CD4-positive, alpha-beta T cell (primary cell): ENCODE measurements around the gene TIMM44. TPM values are rescaled to one million over a fixed set of nuclear protein-coding genes. Genes with fewer than 3 reads are reported as not detected.
"Not testable (repeated sequence)": the region's sequence is repeated elsewhere in the genome, so short reads cannot be mapped to it uniquely, and the experiment has no call there.

Experiments used
- ATAC-seq: fragments of 200-7000 bp; cut with Tn5 transposase; one replicate; pipeline ENCODE4 v1.10.0; 2022; ENCODE audit warnings: mild to moderate bottlenecking; ENCODE audit not compliant: poor library complexity
- CTCF ChIA-PET: fragments of 350-600 bp; sonication (Branson Sonifier 250); formaldehyde crosslinking; loops from one replicate; lab custom pipeline; 2021; ENCODE audit warnings: antibody characterized with exemption, inconsistent platforms; lab: Charles Lee
- POLR2A ChIA-PET: fragments of 350-600 bp; sonication (Branson Sonifier 250); formaldehyde crosslinking; loops from one replicate; lab custom pipeline; 2021; ENCODE audit warnings: antibody characterized with exemption, inconsistent platforms; lab: Charles Lee
- DNase-seq, 14 experiments: peaks; one replicate each; pipeline ENCODE4 v3.0.0-alpha.2; 2013 to 2020; ENCODE audit warnings: mixed read lengths in 2 of 14
- H3K27ac ChIP-seq, 2 donors: one replicate each; pipeline versions ENCODE4 v1.5.1 to v1.7.0; 2013; ENCODE audit warnings: low read length in 2 of 2, low read depth in 1 of 2, mild to moderate bottlenecking in 1 of 2
- H3K27me3 ChIP-seq, 2 experiments: 1 replicate in 1 of 2; 2 replicates in 1 of 2; pipeline versions ENCODE4 v1.6.1 to v1.7.0; 2013; ENCODE audit warnings: low read length in 2 of 2, control low read depth in 1 of 2, mild to moderate bottlenecking in 1 of 2, moderate library complexity in 1 of 2; ENCODE audit not compliant: insufficient read depth in 2 of 2, control insufficient read depth in 1 of 2
- H3K36me3 ChIP-seq: one replicate; pipeline ENCODE4 v1.6.1; 2013; ENCODE audit warnings: low read length, control low read depth; ENCODE audit not compliant: insufficient read depth
- H3K4me1 ChIP-seq: one replicate; pipeline ENCODE4 v1.6.1; 2013; ENCODE audit warnings: low read length, control low read depth; ENCODE audit not compliant: insufficient read depth
- H3K4me3 ChIP-seq: one replicate; pipeline ENCODE4 v1.5.1; 2013; ENCODE audit warnings: mild to moderate bottlenecking, low read length, moderate library complexity
- H3K9me3 ChIP-seq, 2 experiments: 1 replicate in 1 of 2; 2 replicates in 1 of 2; pipeline versions ENCODE4 v1.6.1 to v1.7.0; 2013; ENCODE audit warnings: low read length in 2 of 2, mild to moderate bottlenecking in 2 of 2, control low read depth in 1 of 2, moderate library complexity in 1 of 2; ENCODE audit not compliant: control insufficient read depth in 1 of 2, insufficient read depth in 1 of 2
- H3K27ac Mint-ChIP-seq: one replicate; pipeline ENCODE4 v1.8.0; 2020; ENCODE audit warnings: mixed read lengths
- H3K27me3 Mint-ChIP-seq: one replicate; pipeline ENCODE4 v1.8.0; 2021; ENCODE audit warnings: mixed read lengths
- H3K36me3 Mint-ChIP-seq: one replicate; pipeline ENCODE4 v1.8.0; 2021; ENCODE audit warnings: low read depth, mixed read lengths
- H3K4me1 Mint-ChIP-seq: one replicate; pipeline ENCODE4 v1.8.0; 2021; ENCODE audit warnings: low read depth, mixed read lengths
- H3K4me3 Mint-ChIP-seq: one replicate; pipeline ENCODE4 v1.8.0; 2020; ENCODE audit warnings: mild to moderate bottlenecking, mixed read lengths
- H3K9me3 Mint-ChIP-seq: one replicate; pipeline ENCODE4 v1.8.0; 2020; ENCODE audit warnings: mixed read lengths
- intact Hi-C, 2 experiments: fragments of 100-400 bp; cut with DNase I in 1 of 2; cut with micrococcal nuclease in 1 of 2; formaldehyde crosslinking; loops; one replicate each; pipeline versions ENCODE4 v1.15.1 to v1.9.0; 2023 to 2025; cut with DNase I, micrococcal nuclease
- total RNA-seq, 174 experiments: library from RNA in 2 of 174; stranded (reverse) in 2 of 174; gene quantifications; one replicate each; pipeline ENCODE4 v1.2.3 and lab custom pipeline; 2021 to 2026
- TF ChIP-seq, protein P1 (sequence below): fragments of 200-600 bp; IDR thresholded peaks from one replicate; pipeline ENCODE4 v1.8.0; 2022; ENCODE audit warnings: antibody characterized with exemption, mild to moderate bottlenecking

Gene TIMM44
- total RNA-seq, 2 experiments from 2014 or later = 83.9 to 85.0 TPM

DNA sequence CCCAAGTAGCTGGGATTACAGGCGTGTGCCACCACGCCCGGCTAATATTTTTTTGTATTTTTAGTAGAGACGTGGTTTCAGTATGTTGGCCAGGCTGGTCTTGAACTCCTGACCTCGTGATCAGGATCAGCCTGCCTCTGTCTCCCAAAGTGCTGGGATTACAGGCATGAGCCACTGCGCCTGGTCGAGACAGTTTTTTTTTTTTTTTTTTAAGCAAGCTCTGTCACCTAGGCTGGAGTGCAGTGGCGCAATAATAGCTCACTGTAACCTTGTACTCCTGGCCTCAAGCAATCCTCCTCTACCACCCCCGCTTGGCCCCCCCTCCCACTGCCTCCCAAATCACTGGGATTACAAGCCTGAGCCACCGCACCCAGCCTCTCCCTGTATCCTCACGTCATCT, 46.2 kb downstream of the TIMM44 start:
- Histone ChIP-seq H3K4me1 (no peaks in the 10 kb centered on the region), H3K27ac (no peak overlapping the region), H3K9me3 (peaks cover 0 to 5% of the 10 kb centered on the region in 2 experiments), H3K36me3 (no peaks in the 10 kb centered on the region), H3K27me3 (peaks cover 12 to 13% of the 10 kb centered on the region in 2 experiments), H3K4me3 (no peak overlapping the region)
- ChIA-PET CTCF (interaction anchor here (1.1 kb wide), 1 partner anchor 28 kb away, joined by 4 read pairs; no protein-coding TSS in a partner anchor), POLR2A (no interaction called here)
- H3K4me3 Mint-ChIP-seq = no peak overlapping the region
- TF ChIP-seq, protein P1, sequence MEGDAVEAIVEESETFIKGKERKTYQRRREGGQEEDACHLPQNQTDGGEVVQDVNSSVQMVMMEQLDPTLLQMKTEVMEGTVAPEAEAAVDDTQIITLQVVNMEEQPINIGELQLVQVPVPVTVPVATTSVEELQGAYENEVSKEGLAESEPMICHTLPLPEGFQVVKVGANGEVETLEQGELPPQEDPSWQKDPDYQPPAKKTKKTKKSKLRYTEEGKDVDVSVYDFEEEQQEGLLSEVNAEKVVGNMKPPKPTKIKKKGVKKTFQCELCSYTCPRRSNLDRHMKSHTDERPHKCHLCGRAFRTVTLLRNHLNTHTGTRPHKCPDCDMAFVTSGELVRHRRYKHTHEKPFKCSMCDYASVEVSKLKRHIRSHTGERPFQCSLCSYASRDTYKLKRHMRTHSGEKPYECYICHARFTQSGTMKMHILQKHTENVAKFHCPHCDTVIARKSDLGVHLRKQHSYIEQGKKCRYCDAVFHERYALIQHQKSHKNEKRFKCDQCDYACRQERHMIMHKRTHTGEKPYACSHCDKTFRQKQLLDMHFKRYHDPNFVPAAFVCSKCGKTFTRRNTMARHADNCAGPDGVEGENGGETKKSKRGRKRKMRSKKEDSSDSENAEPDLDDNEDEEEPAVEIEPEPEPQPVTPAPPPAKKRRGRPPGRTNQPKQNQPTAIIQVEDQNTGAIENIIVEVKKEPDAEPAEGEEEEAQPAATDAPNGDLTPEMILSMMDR = no peak
- intact Hi-C loops = no loop called here
- no peak for ATAC-seq
- H3K4me1 Mint-ChIP-seq = no peaks in the 10 kb centered on the region
- no peak for DNase-seq
- H3K36me3 Mint-ChIP-seq = no peaks in the 10 kb centered on the region
- H3K9me3 Mint-ChIP-seq = no peaks in the 10 kb centered on the region
- H3K27ac Mint-ChIP-seq = no peak overlapping the region
- peaks cover 8% of the 10 kb centered on the region for H3K27me3 Mint-ChIP-seq

DNA sequence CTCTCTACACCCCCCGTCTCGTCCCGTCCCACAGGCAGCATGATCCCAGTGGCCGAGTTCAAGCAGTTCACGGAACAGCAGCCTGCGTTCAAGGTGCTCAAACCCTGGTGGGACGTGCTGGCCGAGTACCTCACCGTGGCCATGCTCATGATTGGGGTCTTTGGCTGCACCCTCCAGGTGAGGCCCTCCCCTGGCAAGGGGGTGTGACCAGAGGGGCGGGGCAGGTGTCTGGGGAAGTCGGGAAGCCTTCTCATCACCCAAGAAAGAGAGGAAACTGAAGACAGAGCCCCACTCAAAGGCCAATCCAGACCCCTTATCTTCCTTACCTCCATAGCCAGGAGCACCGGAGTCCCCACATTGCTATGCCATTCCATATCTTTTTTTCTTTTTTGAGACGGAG, 47.9 kb downstream of the TIMM44 start:
- DNase-seq (no peak), ATAC-seq (no peak)
- ChIA-PET POLR2A (no interaction called here), CTCF (no interaction called here)
- TF ChIP-seq, protein P1 = no peak
- Mint-ChIP-seq H3K9me3 (no peaks in the 10 kb centered on the region), H3K4me1 (no peaks in the 10 kb centered on the region), H3K27ac (no peak overlapping the region), H3K4me3 (no peak overlapping the region), H3K36me3 (no peaks in the 10 kb centered on the region), H3K27me3 (peaks cover 12% of the 10 kb centered on the region)
- H3K27me3 ChIP-seq = peaks cover 12 to 13% of the 10 kb centered on the region in 2 experiments
- no peaks in the 10 kb centered on the region for H3K36me3 ChIP-seq
- intact Hi-C loops = no loop called here
- H3K4me1 ChIP-seq = no peaks in the 10 kb centered on the region
- H3K4me3 ChIP-seq = no peak overlapping the region
- peaks cover 0 to 5% of the 10 kb centered on the region in 2 experiments for H3K9me3 ChIP-seq
- no peak overlapping the region for H3K27ac ChIP-seq

DNA sequence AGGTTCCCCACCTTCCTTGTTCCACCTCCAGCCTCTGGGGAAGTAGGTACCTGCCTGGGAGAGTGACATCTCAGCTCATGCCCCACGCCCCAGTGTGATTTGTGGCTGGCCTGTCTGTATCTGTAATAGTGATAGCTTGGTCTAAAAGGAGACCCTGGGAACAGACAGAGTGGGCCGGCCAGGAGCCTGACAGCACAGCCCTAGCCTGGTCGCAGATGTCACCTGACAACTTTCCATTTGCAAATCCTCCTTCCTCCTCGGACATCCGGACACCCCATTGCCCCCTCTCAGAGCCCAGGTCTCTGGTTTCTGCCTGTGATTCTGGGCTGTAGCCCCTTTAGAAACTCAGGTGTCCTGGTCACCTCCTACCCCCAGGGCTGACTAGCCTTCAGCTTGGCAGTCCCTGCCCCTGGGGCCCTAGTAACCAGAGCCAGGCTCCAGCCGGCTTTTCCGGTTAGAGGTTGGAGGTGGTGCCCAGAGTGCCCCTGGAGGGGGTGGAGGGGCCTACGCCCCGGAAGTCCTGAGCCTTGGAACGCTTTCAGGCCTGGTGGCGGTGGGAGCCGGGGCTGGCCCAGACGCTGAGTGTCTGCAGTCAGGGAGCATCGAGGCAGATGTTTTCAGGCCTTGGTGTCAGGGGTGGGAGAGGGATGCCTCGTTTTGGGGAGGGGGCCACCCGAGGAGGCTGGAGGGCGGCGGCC, 48.7 kb downstream of the TIMM44 start:
- TF ChIP-seq, protein P1 = no peak
- DNase-seq = no peak
- Histone ChIP-seq H3K36me3 (no peaks in the 10 kb centered on the region), H3K27ac (no peak overlapping the region), H3K27me3 (peaks cover 12 to 13% of the 10 kb centered on the region in 2 experiments), H3K4me1 (no peaks in the 10 kb centered on the region), H3K4me3 (no peak overlapping the region), H3K9me3 (peaks cover 0 to 5% of the 10 kb centered on the region in 2 experiments)
- no peaks in the 10 kb centered on the region for H3K4me1 Mint-ChIP-seq
- H3K9me3 Mint-ChIP-seq = no peaks in the 10 kb centered on the region
- intact Hi-C loops = no loop called here
- H3K4me3 Mint-ChIP-seq = no peak overlapping the region
- POLR2A ChIA-PET = no interaction called here
- H3K27me3 Mint-ChIP-seq = peaks cover 12% of the 10 kb centered on the region
- no peaks in the 10 kb centered on the region for H3K36me3 Mint-ChIP-seq
- CTCF ChIA-PET = no interaction called here
- no peak overlapping the region for H3K27ac Mint-ChIP-seq
- ATAC-seq = no peak

DNA sequence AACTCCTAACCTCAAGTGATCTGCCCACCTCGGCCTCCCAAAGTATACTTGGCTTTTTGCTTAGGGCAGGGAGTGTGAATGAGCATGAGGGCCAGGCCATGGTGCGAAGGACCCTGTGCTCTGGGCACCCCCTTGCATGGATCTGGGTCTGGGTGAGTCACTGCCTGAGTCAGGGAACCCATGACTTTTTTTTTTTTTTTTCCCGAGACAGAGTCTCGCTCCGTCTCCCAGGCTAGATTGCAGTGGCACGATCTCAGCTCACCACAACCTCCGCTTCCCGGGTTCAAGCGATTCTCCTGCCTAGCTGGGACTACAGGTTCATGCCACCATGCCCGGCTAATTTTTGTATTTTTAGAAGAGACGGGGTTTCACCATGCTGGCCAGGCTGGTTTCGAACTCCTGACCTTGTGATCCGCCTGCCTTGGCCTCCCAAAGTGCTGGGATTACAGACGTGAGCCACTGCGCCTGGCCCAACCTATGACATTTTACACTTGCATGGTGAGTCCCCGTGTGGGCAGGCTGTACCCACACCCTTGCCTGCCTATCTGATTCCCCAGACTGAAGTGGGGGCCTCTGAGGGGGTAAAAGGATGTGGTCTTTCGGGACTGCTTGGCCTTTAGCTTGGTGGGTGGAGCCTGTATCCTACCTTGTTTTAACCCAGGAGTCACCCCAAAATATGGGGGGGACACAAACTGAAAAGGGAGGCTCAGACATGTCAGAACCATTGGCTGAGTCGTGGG, 49.9 kb downstream of the TIMM44 start:
- ATAC-seq, H3K27ac ChIP-seq, CTCF ChIA-PET, H3K4me1 Mint-ChIP-seq, H3K36me3 ChIP-seq, H3K4me1 ChIP-seq, intact Hi-C loops, H3K9me3 Mint-ChIP-seq, H3K9me3 ChIP-seq, H3K4me3 ChIP-seq, H3K36me3 Mint-ChIP-seq, DNase-seq, POLR2A ChIA-PET, H3K27ac Mint-ChIP-seq, H3K4me3 Mint-ChIP-seq: not testable (repeated sequence)
- H3K27me3 ChIP-seq = peaks cover 16 to 20% of the 10 kb centered on the region in 2 experiments
- peaks cover 18% of the 10 kb centered on the region for H3K27me3 Mint-ChIP-seq
